Esophagus muscularis mucosa (tissue), 3 donors: ENCODE results near the gene COQ10A.

Source experiments
- POLR2AphosphoS5 ChIP-seq, 2 donors: sonication (generic); formaldehyde crosslinking; IDR thresholded peaks; one replicate each; pipeline ENCODE4 v1.6.1; 2017; ENCODE audit warnings: antibody characterized with exemption in 2 of 2
- TF ChIP-seq, protein P1 (sequence below), 3 experiments: fragments of 200-600 bp in 2 of 3; fragments of 450-650 bp in 1 of 3; sonication (generic) in 2 of 3; IDR thresholded peaks; one replicate each; pipeline ENCODE4 v1.5.1; 2017 to 2019; ENCODE audit warnings: antibody characterized with exemption in 3 of 3, mild to moderate bottlenecking in 2 of 3, moderate library complexity in 1 of 3

DNA sequence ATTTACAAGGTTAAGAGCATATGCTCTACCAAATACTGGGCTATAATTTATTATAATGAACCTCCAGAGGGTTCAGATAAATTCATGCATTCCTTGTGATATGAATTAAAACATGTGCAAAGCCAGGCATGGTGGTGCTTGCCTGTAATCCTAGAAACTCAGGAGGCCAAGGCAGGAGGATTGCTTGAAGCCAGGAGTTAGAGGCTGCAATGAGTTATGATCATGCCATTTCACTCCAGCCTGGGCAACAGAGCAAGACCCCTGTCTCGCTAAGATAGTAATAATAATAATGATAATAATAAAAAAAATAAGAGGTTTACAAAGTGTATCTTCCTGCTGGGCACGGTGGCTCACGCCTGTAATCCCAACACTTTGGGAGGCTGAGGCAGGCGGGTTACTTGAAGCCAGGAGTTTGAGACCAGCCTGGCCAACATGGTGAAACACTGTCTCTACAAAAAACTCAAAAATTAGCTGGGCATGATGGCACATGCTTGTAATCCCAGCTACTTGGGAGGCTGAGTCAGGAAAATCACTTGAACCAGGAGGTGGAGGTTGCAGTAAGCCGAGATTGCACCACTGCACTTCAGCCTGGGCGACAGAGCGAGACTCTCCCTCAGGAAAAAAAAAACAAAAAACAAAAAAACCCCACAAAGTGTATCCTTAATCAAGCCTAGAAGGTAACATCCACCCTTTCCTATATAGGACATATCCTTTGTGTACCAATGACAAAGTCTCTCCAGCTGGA is 40.7 kb downstream of the COQ10A start:
- TF ChIP-seq, protein P1, sequence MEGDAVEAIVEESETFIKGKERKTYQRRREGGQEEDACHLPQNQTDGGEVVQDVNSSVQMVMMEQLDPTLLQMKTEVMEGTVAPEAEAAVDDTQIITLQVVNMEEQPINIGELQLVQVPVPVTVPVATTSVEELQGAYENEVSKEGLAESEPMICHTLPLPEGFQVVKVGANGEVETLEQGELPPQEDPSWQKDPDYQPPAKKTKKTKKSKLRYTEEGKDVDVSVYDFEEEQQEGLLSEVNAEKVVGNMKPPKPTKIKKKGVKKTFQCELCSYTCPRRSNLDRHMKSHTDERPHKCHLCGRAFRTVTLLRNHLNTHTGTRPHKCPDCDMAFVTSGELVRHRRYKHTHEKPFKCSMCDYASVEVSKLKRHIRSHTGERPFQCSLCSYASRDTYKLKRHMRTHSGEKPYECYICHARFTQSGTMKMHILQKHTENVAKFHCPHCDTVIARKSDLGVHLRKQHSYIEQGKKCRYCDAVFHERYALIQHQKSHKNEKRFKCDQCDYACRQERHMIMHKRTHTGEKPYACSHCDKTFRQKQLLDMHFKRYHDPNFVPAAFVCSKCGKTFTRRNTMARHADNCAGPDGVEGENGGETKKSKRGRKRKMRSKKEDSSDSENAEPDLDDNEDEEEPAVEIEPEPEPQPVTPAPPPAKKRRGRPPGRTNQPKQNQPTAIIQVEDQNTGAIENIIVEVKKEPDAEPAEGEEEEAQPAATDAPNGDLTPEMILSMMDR (IDR thresholded peaks at IDR 0.05) = no peak
- TF ChIP-seq POLR2AphosphoS5 (IDR thresholded peaks at IDR 0.05) = no peak
